Pons (tissue), 1 donor: ENCODE results near the gene MINDY1.
A peak's percentile ranks its signal among the peaks of the same experiment; 100 is the strongest.

ENCODE experiments used
- DNase-seq: peaks from one replicate; pipeline ENCODE4 v3.0.0-alpha.2; 2016; ENCODE audit warnings: low spot score

Gene MINDY1

DNA sequence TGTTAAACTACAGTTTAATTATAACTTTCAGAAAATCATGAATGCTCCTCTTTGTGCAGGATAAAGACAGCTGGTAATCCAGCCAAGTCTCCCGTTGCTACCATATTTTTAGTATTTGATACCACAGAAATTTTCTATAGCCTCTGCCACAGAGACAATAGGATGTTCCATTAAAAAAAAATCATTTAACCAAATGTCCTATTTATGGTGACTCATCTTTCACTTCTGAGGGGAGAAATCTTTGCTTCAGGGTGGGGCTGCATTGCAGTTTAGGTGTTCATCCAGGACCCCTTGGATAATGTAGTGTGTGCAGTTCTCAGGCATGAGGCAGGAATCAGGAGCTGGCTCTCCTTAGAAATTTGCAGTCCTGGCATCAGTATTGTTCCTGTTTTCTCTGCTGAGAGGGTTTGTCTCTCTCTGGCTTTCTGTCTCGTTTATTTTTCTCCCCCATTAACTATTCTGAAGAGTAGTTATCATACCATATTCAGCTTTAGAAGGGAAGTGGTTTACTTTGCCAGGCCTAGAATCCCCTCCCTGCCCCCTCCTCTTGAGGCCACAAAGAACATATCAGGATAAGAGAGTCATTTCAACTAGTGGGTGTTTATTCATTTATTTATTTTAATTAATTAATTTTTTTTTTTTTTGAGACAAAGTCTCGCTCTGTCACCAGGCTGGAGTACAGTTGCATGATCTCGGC is 4.6 kb upstream of the MINDY1 start:
- DNase-seq = no peak

DNA sequence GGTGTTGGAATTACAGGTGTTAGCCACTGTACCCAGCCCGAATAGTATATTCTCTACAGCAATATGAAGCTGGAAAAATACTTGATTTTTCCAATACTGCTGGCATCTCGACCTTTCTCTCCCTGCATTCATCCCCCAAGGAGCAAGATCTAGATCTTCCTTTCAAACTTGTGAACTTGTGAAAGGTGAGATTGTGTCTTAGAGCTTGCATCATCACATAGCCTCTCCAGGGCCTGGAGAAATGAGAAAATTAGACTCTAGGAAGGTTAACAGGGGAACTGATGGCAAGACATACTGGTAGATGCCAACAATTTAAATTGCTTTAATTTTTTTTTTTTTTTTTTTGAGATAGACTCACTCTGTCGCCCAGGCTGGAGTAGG is 3.6 kb upstream of the MINDY1 start:
- DNase-seq = no peak

DNA sequence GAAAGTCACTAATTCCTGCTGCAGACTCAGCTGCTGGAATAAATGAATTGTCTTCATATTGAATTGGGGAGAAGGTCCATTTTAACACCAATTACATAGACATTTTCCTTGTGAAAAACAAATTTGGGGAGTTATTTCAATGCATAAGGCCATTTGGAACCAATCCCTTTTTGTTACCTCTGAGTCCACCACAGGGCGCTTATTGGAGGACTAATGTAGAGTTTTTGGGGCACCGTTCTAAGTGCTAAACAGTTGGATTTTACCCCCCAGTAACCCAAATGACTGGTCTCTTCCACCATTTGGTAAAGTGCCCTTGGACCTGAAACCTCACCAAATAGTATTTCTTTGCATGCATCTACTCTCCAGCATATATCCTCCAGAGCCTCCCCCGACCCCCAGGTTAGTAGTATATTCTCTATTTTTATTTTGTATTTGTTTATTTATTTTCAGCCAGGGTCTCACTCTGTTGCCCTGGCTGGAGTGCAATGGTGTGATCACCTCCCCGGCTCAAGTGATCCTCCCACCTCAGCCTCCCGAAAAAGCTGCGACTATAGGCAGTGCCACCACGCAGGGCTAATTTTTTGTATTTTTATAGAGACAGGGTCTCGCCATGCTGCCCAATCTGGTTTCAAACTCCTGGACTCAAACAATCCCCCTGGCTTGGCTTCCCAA is 3.1 kb upstream of the MINDY1 start:
- DNase-seq = no peak

DNA sequence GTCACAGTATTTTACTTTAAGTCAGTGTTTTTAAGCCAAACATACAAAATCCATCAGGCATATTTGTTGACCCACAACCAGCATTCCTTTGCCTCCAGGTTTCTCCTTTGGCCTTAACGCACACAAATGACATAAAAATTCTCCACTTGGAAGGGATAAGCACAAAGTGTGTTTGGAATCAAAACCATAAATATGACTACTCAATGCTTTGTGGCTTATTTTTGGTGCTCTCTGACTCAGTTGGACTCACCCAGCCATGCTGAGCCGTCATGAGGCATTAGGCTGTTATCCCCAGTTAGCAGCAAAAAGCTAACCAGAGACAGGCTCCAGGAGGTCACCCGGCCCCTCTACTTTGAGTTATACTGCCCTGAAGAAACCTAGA is 2.5 kb upstream of the MINDY1 start:
- no peak for DNase-seq

DNA sequence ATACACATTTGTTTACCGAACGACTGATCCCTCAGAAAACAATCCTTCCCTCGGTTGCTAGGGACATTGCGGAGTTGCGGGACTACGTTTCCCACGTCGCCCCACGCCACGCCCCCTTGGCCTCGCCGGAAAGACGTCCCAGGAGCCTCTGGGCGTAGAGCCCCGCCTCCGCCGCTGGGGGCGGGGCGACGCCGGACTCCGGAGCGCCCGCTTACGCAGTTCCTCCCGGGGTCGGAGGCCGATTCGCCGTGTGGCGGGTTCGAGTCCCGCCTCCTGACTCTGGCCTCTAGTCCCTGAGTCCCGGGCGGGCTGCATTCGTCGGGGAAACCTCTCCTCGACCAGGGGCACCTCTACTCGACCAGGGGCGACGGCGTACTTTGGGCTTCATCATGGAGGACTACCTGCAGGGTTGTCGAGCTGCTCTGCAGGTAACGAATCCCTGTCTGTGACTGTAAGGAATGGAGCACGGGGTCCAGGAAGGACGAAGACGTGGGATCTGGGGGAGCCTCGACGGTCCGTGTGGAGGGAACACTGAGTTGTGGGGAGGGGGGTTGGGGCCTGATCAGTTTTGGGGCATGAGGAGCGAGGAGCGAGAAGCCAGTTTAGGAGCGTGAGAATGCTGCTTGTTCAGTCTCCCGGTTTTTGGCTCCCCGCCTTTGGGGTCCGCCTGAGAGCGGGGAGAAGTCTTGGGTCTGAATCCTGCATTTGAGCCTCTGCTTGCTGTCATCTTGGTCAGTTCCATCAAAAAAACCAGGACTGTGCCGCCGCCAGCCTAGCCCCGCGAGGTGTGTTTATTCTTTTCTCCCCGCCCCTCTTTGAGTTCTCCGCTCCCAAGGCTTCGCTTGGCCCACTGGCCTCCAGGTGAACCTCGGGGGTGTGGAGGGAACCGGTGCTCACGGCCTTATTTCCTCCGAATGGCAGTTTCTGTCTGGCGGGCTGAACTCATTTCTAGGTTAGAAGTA is 1.8 kb upstream of the MINDY1 start, which contains the start of gene PRUNE1:
TSS of gene PRUNE1 (plus strand) at position 206 of the 962 bp plus-strand sequence. CDS start at position 390, 184 bp downstream.
- peak; percentile 96 for DNase-seq

DNA sequence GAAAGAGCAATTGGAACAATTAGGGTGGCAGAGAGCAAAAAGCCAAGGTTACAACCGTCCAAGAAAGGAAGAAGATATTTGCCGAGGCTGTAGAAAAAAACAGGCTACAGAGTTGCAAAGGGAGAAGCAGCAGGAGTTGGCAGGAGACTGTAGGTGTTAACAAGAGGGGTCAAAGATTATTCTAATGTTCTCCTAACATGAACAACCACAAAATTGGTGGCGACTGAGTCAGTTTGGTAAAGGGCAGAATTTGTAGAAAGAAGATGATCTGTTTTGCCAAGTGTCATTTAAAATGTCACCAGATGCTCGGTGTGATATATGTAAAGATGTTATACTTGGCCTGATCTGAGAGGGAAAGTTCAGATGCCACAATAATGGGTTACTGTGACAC is 1.1 kb upstream of the MINDY1 start:
- DNase-seq = no peak

DNA sequence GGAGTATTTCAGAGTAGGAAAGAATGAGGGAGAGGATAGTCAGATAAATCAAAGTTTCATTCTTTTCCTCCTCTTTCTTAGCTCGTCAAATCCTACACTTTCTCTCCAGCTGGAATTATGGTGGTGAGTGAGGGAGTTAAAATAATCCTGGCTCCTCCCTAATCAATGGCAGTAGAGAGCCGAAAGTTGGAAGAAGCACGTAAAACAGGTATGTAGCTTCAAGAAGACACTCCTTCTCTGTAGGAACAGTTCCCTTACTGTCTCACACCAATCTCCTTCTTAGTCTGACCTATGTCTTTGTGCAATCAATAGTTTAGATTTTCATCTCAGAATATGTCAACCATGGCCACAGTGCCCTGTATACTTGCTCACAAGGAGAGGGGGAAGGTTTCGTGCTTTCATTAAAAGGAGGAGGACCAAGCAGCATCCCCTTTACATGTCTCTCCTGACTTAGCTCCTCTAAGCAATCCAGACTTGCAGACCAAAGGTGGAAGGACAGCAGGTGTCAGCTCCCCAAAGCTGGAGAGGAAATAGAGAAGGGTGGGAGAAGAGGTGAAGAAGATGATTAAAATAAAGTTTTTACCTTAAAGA is 878 bp downstream of the MINDY1 start:
- peak; percentile 54 for DNase-seq

DNA sequence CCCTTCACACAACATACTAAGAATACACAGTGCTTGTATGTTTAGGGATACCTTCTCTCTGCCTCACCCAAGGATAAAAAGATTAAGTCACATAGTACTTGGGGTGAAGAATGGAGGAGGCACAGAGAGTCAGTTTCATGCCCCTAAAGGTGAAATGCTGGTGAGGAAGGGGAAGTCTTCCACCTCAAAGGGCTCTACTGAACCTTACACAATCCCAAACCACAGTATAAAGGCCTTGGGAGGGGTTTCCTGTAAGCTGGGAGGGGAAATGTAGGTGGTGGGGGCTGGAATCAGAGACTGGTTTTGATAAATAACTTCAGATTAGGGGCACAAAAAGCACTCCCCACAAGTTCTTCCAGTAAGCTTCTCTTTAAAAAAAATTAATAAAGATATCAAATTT is 3.5 kb downstream of the MINDY1 start:
- no peak for DNase-seq

DNA sequence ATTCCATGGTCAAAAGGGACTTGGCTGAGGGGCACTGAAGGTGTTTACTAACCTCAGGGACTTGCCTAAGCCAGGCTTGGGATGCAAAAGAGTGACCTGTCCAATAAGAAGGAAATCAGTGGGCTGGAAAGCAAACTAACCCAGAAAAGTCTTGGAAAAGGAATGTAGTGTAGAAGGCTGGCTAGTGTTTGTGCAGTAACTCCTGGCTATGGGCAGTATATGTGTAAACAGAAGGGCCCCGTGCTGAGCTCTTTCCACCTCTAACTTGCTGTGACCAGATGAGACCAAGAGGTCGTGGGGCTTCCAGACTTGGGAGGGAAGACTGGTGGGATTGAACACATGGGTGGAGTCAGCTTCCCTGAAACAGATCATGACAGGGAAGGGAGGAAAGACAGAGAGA is 4.1 kb downstream of the MINDY1 start:
- DNase-seq = no peak

DNA sequence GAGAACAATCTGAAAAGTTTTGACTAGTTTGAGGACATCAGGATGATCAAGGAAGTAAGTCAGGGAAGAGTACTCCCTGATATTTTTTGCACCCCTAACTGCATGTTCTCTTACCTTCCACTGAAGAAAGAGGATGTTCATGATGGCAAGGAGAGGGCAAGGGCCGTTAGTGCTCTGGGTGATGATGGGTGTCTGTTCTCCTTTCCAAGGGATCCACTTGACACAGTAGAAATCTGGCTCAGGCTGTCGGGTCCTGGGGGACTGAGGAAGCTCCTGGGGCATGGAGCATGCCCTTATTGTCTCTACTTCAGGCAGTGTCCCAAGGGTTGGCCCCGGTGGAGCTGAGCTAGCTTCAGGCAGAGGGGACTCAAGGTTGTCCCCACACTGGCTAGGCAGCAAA is 4.7 kb downstream of the MINDY1 start:
- no peak for DNase-seq

DNA sequence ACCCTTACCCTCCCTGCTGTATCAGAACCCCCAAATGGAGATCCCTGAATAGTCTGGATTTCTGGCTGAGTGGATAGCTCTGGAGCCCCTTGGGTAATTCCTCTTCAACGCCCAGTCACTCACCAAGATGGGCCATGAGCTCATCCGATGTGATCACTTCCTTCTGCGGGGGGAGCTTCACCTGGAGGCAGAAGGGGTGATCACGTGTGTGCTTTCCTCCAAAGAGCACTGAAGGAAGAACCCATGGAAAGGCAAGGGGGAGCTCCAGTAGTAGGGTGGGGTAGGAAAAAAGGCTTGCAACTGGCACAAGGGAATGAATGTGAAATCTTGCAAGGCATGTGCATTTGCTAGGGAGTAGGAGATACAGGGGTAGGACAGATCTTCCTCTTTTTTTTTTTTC is 5.1 kb downstream of the MINDY1 start:
- DNase-seq = no peak

DNA sequence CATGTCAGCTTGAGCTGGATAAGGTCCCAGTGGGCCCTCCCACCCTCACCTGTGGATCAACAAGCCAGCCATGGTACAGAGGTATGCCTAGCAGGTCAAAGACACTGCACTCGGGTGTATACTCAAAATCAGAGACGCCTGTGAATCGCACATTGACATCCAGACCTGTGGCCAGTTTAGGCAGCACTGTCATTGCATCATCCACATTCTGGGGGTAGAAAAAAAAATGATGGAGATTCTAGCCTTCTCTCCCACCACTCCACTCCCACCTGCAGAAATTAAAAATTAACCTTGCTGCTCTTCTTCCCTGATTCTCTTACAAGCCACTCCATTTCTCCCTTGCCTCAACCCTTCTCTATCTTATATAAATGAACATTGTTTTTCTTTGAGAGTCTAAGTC is 6.3 kb downstream of the MINDY1 start:
- DNase-seq = no peak

DNA sequence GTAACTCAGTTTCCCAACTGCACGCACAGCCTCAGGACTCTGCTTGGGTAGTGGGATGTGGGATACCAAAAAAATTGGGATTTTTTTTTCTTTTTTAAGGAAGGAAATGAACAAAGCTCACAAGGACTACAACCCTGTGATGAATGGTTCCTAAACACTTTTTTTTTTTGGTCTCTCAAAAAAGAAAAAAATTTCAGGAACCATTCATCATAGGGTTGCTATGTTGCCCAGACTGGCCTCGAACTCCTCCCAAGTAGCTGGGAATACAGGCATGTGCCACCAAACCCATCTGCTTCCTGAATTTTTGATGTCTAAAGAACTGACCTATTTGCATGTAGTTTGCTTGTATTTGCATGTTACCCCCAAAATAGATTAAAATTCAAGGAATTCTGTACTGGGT is 6.8 kb downstream of the MINDY1 start:
- DNase-seq = no peak

DNA sequence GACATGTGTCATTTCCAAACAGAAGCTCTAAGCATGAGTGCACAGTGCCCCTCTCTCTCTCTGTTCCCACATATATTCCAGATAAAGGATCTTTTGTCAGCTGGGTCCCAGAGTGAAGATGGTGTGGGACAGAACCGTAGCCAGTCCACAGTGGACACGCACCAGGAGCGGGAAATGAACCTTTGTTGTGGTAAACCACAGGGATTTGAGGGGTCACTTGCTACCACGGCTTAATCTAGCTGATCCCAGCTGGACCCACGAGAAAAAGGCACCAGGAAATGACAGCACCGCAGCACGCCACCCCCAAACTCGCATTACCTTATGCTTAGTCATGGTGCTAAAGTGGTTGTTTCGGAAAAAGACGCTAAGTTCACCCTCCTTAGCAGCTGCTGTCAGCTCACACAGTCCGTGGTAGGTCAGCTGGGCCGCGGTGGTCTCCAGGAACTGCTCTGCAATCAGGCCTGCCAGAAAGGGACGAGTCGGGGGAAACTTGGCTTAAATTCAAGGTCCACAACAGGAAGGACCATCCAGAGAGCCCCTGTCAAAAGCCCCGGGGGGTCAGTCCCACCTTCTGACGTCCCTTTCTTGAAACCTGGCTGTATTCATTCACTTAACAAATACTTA is 7.5 kb downstream of the MINDY1 start:
- peak; percentile 85 for DNase-seq

DNA sequence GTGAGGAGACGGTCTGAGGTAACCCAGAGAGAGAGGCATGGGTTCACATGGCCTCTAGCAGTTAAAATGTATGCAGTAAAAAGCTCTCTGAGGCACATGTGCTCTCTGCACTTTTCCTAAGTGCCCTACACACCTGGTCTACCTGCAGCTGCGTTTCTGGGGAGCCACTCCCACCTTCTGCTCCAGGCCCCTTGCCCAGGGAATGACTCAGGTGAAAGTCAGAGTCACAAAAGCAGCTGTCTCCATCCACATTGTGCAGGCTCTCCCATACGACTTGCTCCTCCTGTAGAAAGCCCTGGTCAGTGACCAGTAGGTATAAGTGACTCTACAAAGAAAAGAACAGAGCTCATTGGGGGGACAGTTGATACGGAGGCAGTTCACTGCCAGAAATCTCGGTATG is 8.8 kb downstream of the MINDY1 start:
- no peak for DNase-seq

DNA sequence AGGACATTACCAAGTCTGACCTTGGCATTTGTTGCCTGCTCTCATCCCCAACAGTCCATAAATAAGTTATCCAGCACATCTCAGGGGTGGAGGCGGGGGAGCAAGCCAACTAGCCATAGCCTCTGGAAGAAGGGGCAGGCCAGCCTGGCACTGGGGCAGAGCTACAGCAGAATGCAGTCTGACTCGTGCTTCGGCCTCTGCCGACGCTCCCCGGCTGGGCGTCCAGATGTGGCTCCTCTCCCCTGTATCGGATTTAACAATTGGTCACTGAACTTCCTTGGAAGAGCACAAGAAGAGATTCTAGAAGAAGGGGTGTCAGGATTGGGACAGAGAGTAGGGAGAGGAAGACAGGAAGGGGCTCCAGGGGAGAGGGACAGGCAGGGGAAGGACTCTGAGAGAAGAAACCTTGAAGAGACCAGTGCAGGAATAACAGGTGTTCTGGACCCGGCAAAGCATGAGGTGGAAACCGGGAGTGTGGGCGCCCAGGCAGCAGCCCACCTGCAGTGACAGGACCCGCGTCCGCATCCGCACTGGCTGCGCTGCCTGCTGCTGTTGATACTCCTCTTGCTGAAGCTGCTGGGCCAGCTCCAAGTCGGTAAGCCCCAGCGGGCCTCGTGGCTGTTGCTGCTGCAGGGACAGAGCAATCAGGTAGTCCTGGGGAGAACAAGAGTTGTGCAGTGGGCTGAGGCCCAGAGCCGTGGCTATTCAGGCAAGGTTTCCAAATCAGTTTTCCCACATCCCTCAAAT is 9.4 kb downstream of the MINDY1 start:
- DNase-seq = no peak

DNA sequence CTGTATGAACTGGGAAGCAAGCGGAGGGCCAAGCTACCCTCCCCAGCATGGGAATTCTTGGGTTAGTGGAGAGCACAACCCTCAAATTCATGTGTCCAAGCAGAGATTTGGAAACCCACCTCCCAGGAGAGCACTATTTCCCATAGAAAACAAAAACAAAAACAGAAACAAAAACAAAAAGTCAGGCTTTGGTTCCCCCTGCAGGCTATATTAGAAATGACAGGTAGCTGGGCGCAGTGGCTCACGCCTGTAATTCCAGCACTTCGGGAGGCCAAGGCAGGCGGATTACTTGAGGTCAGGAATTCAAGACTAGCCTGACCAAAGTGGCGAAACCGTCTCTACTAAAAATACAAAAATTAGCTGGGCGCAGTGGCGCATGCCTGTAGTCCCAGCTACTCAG is 10.8 kb downstream of the MINDY1 start:
- no peak for DNase-seq

DNA sequence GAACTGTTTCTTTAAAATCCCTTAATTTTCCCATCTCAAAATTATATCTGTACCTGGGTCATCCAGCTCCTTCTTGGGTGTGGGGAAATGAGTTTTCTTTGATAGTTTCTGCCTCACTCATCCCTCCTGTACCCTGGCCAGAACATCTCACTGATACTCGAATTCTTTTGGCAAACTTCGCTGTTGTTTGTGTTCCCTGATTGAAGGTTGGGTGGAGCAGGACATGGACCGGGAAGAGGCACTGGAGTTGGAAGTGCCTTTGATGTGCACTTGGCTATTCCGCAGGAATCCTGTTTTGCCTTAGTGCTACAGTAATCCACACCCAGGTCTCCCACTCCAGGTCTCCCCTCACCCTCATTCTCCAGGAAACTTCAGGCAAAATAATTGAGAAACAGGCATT is 11.2 kb downstream of the MINDY1 start:
- no peak for DNase-seq

DNA sequence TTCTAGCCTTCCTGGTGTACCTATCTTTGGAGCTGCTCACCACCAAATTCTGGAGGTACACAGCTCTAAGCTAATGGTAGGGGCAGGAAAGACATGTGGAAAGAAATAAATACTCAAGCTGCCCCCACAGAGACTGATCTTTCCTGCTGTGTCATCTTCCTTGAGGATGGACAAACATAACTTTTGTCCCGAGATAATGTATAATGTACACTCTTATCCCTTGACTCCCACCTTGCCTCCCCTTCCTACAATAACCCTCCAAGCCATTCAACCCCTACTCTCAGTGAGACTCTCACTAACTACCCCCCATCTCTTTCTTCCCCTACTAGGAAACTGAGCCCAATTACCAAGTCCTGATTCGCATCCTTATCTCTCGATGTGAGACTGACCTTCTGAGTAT is 12.5 kb downstream of the MINDY1 start:
- no peak for DNase-seq

DNA sequence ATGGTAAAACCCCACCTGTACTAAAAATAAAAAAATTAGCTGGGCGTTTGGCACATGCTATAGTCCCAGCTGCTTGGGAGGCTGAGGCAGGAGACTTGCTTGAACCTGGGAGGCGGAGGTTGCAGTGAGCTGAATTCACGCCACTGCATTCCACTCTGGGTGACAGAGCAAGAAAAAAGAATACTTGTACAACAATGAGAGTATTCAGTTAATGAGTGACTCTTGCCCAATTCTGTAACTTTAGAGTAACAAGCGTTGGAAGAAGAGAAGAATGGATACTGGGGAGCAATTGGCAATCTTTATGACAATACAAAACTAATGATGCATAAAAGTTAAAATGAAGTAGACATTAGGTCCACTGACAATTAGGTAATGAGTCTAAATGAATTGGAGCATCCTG is 14.1 kb downstream of the MINDY1 start:
- DNase-seq = no peak

DNA sequence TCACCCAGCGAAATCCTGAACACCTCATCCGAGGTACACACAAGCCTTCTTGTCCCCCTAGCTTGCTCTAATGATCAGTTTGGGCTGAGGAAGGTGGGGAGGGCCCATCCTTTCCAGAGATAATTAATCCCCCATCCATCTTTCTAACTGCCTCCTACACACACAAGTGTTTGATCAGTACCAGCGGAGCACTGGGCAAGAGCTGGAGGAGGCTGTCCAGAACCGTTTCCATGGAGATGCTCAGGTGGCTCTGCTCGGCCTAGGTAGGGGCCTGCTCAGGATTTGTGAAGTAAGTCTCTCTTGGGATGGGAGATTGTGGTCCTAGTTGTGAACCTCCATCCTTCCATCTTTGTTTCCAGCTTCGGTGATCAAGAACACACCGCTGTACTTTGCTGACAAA is 18.8 kb downstream of the MINDY1 start:
- no peak for DNase-seq
